WI38 (cell line): ENCODE results near the gene RSPRY1.
"Not testable (repeated sequence)": the region's sequence is repeated elsewhere in the genome, so short reads cannot be mapped to it uniquely, and the experiment has no call there.

Source experiments
- H3K4me3 ChIP-seq: 2 replicates; pipeline ENCODE4 v1.5.1; 2011; ENCODE audit warnings: low read depth, mild to moderate bottlenecking, control low read depth, low read length
- TF ChIP-seq, protein P1 (sequence below): IDR thresholded peaks from 2 replicates; pipeline ENCODE4 v1.5.1; 2012; ENCODE audit warnings: low read depth, mild to moderate bottlenecking, control low read depth, low read length

RSPRY1 gene

DNA sequence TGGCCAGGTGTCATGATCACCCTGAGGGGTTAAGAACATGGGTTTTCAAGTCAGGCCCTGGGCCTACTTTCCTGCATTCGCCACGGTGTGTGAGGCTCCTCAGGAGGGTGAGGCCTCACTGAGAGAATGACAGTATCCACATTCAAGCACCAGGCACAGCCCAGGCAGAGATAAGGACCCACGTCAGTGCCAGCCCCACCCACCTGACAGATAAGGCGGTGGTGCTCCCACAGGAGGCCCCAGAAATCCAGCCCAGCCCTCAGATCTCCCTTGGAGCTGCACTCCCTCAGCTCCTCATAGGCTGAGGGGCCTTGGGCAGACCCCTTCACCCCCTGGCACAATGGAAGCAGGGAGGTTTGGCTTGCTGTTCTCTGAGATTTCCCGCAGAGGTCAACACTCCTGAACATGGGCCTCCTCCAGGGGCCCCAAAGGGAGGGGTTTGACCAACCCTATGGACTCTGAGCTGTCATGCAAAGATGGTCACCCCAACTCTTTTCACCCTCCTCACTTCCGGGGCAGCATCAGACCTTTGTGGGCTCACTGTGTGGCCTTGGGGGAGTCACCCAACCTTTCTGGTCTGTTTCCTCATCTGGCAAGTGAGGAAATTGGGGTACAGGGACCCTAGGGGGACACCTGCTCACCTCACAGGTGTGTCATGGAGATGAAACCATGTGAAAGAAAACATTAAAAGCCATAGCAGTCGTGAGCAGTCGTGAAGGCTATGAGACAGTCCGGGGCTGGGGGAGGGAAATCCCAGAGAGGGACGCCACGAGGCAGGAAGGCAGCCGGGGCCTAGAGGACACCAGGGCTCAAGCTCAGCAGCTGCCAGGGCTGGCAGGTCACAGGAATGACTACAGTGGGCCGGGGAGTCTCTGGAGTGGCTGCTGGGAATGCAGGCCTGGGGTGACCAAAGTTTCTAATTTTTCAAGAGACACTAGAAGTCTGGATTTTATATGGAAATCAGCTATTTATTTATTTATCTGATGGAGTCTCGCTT lies 83.0 kb downstream of the RSPRY1 start:
- H3K4me3 ChIP-seq, result no peak overlapping the region

DNA sequence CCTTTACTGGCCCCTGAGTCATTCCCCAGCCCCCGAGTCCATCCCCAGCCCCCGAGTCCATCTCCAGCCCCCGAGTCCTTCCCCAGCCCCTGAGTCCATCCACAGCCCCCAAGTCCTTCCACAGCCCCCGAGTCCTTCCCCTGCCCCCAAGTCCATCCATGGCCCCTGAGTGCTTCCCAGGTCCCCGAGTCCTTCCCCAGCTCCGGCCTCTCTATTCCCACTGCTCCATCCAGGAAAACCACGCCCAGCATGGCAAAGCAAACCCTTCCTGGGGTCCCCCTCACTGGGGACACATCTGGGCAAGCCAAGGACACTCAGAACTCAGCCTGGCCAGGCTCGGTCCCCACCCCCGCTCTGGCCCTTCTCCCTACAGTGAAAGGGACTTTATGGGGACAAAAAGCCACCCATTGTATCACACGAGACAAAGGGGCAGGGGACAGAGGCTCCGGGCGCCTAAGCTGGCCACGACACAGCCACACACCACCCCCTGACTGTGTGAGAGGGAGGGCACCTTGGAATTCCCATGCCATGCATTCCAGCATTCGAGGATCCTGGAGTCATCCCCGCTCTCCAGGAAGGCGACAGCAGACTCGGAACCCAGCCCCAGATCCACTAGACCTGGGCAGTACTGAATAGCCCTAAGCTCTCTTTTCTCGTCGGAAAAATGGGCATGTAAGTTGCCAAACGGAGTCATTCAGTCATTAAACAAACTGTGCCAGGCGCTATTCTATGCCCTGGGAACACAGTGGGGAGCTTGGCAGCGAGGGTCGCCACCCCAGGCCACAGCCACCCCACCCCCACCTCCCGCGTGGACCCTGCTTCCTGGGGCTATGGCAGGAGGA lies 84.3 kb downstream of the RSPRY1 start:
- no peak overlapping the region for H3K4me3 ChIP-seq
- TF ChIP-seq, protein P1, sequence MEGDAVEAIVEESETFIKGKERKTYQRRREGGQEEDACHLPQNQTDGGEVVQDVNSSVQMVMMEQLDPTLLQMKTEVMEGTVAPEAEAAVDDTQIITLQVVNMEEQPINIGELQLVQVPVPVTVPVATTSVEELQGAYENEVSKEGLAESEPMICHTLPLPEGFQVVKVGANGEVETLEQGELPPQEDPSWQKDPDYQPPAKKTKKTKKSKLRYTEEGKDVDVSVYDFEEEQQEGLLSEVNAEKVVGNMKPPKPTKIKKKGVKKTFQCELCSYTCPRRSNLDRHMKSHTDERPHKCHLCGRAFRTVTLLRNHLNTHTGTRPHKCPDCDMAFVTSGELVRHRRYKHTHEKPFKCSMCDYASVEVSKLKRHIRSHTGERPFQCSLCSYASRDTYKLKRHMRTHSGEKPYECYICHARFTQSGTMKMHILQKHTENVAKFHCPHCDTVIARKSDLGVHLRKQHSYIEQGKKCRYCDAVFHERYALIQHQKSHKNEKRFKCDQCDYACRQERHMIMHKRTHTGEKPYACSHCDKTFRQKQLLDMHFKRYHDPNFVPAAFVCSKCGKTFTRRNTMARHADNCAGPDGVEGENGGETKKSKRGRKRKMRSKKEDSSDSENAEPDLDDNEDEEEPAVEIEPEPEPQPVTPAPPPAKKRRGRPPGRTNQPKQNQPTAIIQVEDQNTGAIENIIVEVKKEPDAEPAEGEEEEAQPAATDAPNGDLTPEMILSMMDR, result no peak

More for the DNA sequence above, 83.0 kb downstream of the RSPRY1 start:
- TF ChIP-seq, protein P1, result no peak

DNA sequence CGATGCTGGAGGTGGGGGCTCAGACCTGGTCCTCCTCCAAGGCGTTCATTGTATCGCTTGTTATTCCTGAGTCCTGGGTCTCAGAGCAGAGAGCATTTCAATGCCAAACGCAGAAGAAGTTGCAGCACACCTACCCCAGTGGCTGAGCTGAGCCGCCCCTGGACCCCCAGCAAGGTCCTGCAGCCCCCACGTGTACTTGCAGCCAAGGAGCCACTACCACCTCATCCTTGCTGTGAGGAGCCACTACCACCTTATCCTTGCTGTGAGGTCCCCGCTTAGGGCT lies 84.9 kb downstream of the RSPRY1 start:
- H3K4me3 ChIP-seq, result no peak overlapping the region
- TF ChIP-seq, protein P1, result no peak

DNA sequence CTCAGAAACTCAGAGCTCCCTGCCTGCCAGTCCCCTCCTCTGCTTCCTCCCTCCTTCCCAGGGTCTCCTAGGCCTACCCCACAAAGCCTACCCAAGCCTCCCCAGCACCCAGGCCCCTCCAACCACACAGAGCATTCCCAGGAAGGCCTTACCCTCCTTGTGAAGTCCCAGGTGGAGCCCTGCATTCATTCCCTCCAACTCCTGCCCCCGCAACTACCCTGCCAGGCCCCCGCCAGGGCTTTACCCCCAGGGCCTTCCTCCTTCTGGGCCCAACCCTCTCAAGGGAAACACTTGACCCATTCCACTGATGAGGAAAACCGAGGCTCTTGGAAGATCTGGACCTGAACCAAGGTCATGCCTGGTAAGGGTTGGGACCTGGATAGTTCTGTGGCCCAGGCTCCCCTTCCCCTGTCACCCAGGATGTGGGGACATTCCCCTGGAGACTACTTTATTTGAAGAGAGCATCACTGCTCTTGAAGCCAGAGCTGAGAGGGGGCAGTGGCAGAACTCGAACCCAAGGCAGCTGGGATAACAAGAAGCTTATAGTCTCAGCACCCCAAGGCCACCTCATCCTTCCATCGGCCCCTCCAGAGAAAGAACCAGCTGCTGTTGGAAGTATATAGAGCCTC lies 85.9 kb downstream of the RSPRY1 start:
- H3K4me3 ChIP-seq, result no peak overlapping the region

DNA sequence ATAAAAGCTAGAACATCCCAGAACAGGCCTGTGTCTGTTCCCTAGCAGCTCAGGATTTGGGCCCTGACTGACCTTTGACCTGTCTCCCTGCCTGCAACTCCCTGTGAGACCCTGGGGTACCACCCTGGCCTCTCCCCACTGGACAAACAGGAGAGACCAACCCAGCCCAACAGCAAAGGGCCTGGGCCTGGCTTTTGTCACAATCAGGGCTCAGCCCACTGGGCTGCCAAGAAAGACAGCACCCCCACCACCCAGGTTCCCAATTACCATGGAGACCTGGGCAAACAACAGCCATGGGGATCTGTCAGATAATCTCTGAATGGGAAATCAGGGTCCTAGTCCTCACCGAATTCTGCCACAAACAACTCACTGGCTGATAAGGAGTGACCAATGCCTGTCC lies 87.2 kb downstream of the RSPRY1 start:
- TF ChIP-seq, protein P1, result no peak

More for the DNA sequence above, 85.9 kb downstream of the RSPRY1 start:
- TF ChIP-seq, protein P1, result no peak

DNA sequence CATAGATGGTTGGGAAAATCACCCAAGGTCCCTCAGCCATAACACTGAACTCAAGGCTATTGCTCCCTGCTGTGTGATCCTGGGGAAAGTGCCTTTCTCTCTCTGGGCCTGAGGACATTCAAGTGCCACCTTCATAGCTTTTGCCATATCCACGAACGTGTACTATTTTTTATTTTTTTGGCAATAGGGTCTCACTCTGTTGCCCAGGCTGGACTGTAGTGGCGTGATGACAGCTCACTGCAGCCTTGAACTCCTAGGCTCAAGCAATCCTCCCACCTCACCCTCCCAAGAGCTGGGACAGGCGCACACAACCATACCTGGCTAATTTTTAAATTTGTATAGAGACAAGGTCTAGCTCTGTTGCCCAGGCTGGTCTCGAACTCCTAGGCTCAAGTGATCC lies 87.7 kb downstream of the RSPRY1 start:
- TF ChIP-seq, protein P1, result no peak
- no peak overlapping the region for H3K4me3 ChIP-seq

More for the DNA sequence above, 87.2 kb downstream of the RSPRY1 start:
- no peak overlapping the region for H3K4me3 ChIP-seq

DNA sequence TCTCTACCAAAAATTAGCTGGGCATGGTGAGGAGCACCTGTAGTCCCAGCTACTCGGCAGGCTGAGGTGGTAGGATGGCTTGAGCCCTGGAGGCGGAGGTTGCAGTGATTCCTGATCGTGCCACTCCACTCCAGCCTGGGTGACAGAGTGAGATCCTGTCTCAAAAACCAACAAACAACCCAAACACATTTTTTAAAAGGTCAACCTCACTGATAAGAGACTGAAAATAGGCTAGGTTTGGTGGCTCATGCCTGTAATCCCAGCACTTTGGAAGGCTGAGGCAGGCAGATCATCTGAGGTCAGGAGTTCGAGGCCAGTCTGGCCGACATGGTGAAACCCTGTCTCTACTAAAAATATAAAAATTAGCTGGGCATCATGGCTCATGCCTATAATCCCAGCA lies 89.8 kb downstream of the RSPRY1 start:
- H3K4me3 ChIP-seq, result not testable (repeated sequence)
